GM19099 (cell line): Measurements from ENCODE around the gene RPL41.

Experiments
- POLR2A ChIP-seq: IDR thresholded peaks from 3 replicates; pipeline ENCODE4 v1.6.1; 2011; ENCODE audit warnings: low read depth; ENCODE audit not compliant: insufficient read length; ENCODE audit errors: extremely low read depth

The RPL41 gene

DNA sequence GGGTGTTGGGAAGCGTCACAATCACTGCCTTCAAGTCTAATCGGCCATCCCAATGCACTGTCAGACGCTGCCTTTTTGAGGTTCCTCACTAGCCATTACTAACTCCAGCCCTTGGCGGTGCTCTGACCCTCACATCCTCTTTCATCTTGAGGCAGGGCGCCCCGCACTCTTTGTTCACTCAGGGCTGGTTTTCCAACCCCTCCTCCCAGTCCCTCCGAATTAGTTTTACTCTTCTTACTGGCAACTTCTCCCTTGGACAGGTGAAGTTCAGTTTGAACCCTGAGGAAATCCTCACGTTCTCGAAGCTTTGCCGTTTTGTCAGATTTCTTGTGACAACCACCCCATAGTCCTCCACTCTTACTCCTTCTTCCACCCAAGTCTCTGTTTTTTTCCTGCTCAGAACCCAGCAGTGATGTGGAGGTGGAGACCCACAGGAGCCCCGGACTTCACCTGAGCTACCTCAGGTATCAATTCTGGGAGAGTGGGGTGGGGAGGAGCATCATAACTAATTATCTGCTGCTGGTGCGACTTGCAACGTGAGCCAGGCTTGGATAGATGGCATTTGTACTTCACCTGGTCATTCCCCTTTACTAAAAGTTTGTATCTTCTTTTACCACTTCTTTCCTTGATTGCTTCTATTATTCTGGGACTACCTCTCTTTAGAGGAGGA is 2.4 kb downstream of the RPL41 start:
- TF ChIP-seq POLR2A, result no peak

DNA sequence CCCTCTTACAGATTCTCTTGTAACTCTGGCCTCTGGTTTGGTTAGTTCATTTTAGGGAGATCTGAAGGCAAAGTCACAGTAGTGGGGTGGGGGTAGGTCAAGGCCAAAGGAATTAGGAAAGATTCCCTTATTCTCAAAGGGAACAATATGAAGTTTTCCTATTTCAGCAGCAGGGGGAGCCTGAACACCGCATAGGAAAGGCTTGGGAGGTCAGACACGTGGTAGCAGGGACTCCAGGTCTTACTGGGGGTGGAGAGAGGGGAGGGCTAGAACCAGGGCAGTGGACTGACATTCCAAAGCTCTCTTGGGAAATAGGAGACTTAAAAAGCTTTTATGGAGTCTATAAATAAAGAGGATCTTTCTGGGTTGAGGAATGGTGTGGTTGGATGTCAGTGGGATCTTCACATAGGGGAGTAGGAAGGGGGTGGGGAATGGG is 2.9 kb downstream of the RPL41 start:
- TF ChIP-seq POLR2A, result no peak

DNA sequence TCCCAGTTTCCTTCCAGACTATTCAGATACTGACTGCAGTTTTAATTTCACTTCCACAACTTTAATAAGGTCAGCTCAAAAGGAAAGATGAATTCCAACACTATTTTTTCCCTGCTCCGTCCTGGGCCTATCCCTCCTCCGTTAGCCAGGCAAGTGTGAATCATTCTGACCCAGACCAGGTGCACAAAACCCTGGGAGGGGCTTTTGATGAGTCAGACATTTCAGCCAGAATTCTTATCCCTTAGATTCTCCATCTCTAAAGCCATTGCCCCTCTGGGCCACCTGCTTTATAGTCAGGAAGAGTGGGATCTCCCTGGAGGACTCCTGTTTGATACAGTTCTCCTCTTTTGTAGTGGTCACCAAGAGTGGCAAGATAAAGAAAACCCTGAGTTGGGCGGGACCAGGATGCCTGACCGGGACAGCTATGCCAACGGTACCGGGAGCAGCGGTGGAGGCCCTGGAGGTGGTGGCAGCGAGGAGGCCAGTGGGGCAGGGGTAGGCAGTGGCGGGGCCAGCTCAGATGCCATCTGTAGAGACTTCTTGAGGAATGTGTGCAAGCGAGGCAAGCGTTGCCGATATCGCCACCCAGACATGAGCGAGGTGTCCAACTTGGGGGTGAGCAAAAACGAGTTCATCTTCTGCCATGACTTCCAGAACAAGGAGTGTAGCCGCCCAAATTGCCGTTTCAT is 3.9 kb downstream of the RPL41 start:
- TF ChIP-seq POLR2A, result no peak

- TF ChIP-seq POLR2A, result no peak
Measured at GRCh38 chr12:56121204-56121870, 4.9 kb downstream of the RPL41 start.

- TF ChIP-seq POLR2A, result no peak
Measured at GRCh38 chr12:56122637-56123036, 6.2 kb downstream of the RPL41 start.

DNA sequence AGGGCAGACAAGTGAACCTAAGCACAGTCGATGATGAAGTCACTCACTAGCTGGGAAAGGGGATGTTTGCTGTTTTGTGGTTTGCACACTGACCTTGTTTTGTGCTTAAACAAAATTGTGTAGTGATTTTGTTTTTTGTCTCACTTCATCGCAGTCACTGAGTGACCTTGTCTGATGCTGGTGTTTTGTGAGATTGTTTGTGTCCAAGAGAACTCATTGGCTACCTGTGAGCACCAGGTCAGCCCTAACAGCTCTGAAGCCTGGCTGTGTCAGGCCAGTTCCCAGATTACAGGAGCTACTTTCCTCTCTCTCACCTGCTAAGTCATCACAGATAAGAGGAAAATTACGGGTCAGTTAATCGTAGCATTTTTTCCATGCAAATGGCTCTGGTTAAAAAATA is 7.7 kb downstream of the RPL41 start:
- no peak for TF ChIP-seq POLR2A

GRCh38 chr12:56126732-56127239 is 10.4 kb downstream of the RPL41 start:
- TF ChIP-seq POLR2A, result no peak

DNA sequence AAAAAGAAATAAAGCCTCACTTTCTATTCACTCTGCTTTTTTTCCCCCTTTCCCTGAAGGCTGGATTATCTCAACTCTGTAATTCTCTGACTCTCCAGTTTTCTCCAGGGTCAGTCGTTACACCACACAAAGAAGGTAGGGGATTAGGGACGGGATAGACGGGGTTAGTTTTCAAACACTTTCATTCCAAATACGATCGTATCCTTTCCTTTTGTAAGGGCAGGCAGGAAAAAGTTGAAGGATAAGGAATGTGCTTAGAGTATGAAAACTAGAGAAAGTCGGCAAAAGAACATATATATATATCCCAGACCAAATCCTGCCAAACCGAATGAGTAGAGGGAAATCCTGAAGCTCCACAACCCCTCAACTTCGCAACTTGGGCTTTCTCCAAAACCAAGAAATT is 11.1 kb downstream of the RPL41 start:
- TF ChIP-seq POLR2A, result no peak

DNA sequence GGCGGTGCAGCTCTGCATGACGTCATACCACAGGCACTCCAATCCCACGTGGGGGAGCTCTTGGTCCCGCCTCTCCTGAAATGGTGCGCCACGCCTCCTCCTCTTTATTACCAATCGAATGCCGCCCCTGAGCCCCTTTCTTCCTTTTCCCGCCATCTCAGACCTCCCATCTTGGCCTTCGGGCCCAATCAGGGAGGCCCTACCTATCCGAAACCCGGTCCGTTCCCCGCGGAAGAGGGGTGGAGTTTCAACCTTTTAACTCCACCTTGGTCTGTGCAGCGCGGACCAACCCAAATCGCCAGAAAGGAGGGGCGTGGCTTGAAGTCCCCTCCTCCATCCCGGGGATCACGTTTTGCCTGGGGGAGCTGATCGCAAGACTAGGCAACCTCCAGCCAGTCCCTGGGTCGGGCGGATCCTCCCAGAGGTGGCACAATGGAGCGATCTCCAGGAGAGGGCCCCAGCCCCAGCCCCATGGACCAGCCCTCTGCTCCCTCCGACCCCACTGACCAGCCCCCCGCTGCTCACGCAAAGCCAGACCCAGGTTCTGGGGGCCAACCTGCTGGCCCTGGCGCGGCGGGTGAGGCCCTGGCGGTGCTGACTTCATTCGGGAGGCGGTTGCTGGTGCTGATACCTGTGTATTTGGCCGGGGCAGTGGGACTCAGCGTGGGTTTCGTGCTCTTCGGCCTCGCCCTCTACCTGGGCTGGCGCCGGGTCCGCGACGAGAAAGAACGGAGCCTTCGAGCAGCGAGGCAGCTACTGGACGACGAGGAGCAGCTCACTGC is 11.6 kb downstream of the RPL41 start, which contains the start of gene ESYT1:
TSS of gene ESYT1 (plus strand) at position 380 of the 782 bp plus-strand sequence. CDS start at position 433, 53 bp downstream.
- peak; percentile 68 for TF ChIP-seq POLR2A

- no peak for TF ChIP-seq POLR2A
Measured at GRCh38 chr12:56128670-56129205, 12.3 kb downstream of the RPL41 start.

GRCh38 chr12:56129206-56129941 is 12.9 kb downstream of the RPL41 start:
- peak; percentile 66 for TF ChIP-seq POLR2A

DNA sequence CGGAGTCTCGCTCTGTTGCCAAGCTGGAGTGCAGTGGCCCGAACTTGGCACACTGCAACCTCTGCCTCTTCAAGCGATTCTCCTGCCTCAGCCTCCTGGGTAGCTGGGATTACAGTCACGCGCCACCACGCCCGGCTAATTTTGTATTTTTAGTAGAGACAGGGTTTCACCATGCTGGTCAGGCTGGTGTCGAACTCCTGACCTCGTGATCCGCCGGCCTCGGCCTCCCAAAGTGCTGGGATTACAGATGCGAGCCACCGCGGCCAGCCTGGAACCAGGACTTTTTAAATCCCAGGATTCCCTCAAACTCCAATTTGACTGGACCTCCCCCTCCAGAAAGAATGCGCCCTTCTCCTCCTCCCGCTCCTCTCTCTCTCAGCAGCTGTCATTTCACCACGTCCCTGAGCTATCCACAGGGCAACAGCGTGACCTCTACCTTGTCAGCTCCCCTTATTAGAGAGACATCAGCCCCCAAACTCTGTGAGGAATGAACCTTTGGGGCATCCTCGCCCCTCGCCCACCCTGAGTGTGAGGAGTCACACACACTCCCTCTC is 13.6 kb downstream of the RPL41 start:
- no peak for TF ChIP-seq POLR2A

GRCh38 chr12:56130876-56131275 is 14.4 kb downstream of the RPL41 start:
- TF ChIP-seq POLR2A, result no peak

GRCh38 chr12:56134897-56135296 is 18.5 kb downstream of the RPL41 start:
- TF ChIP-seq POLR2A, result no peak
